ENCODE data around the gene STRIP1. TPM values are rescaled to one million over a fixed set of nuclear protein-coding genes. Genes with fewer than 3 reads are reported as not detected.

STRIP1 gene
- total and polyA plus RNA-seq, 10 of the 15 experiments (the other 5 are each of a cell fraction or from before 2014, with no cell fraction given) = 6.3 to 26.6 (median 18.0) TPM

GRCh38 chr1:110011527-110012041 is 22.8 kb upstream of the STRIP1 start:
- no peaks in the 10 kb centered on the region for H3K27me3 ChIP-seq (replicated peaks in 1 of 2; ENCODE audit: control insufficient read depth in 2 of 2, insufficient read depth in 2 of 2, low read length in 1 of 2)
- WGBS (ENCODE audit: insufficient coverage, insufficient replicate concordance, low lambda C conversion rate, missing lambda C conversion rate) = 3% methylated on average over 2 of the region's 2 CpGs
- H3K79me2 ChIP-seq (ENCODE audit: control insufficient read depth, insufficient read depth, low read length) = no peaks in the 10 kb centered on the region; the same call in 1 of the 2 replicates
- ATAC-seq = peak; percentile 99
- H2AFZ ChIP-seq (ENCODE audit: control insufficient read depth, low read depth, low read length) = peak overlapping the region; percentile 38
- SMC1A ChIA-PET (ENCODE audit: uncharacterized antibody, unreplicated experiment) = interaction anchor here (0.8 to 5.7 kb wide), 14 partner anchors 10 to 465 kb away, joined by 3 to 113 read pairs (median 4); partner anchors contain the start of gene AHCYL1
- POLR2A ChIA-PET = interaction anchor here (0.6 to 2.7 kb wide), 7 partner anchors 9 to 491 kb away, joined by 3 to 28 read pairs (median 4); partner anchors contain the start of gene AHCYL1
- BruUV-seq (replicated peaks) = TSS peak; percentile 45
- peaks cover 4 to 27% of the 10 kb centered on the region in 2 experiments; a peak in 3 of 4 replicates for H3K36me3 ChIP-seq (ENCODE audit: control insufficient read depth in 2 of 2, insufficient read depth in 2 of 2, low read length in 1 of 2)
- DNase-seq (ENCODE audit: low read depth, low spot score) = peak; percentile 84
- in situ Hi-C loops (cut with MboI) = no loop called here
- peak overlapping the region; percentile 3; the same call in 1 of the 2 replicates for H3K9ac ChIP-seq (ENCODE audit: control insufficient read depth, insufficient read depth, low read length)
- peak overlapping the region; percentile 86 for H3K4me2 ChIP-seq (ENCODE audit: control insufficient read depth, insufficient read depth)
- CTCF ChIA-PET = interaction anchor here (0.7 to 9.5 kb wide), 29 partner anchors 9 to 466 kb away, joined by 3 to 200 read pairs (median 5); partner anchors contain the start of genes AHCYL1, AMPD2, GNAT2 and STRIP1
- H3K4me1 ChIP-seq (ENCODE audit: control insufficient read depth, insufficient read depth, low read length) = peaks cover 27% of the 10 kb centered on the region
- no peaks in the 10 kb centered on the region for H3K9me3 ChIP-seq (replicated peaks; ENCODE audit: control insufficient read depth, insufficient read depth, low read length)
- H3K27ac ChIP-seq (ENCODE audit: control insufficient read depth, insufficient read depth) = peak overlapping the region; percentile 34
- peak; percentile 97 for FAIRE-seq
- H4K20me1 ChIP-seq (ENCODE audit: control insufficient read depth, insufficient read depth) = no peaks in the 10 kb centered on the region
- RAD21 ChIA-PET (ENCODE audit: unreplicated experiment) = interaction anchor here (0.8 to 3.9 kb wide), 8 partner anchors 14 to 465 kb away, joined by 3 to 94 read pairs (median 8); partner anchors contain the start of genes AHCYL1, GNAI3 and STRIP1
- intact Hi-C loops (cut with micrococcal nuclease; ENCODE audit: unreplicated experiment) = loop anchor here (1.0 kb wide), 3 partner anchors 23 to 234 kb away; partner anchors contain the start of genes AHCYL1 and STRIP1
- no peak overlapping the region for H3K4me3 ChIP-seq
- TF ChIP-seq EZH2 (IDR thresholded peaks at IDR 0.05; ENCODE audit: borderline replicate concordance, control insufficient read depth, low read depth, low read length) (no peak), WRNIP1 (IDR thresholded peaks at IDR 0.05; ENCODE audit: borderline replicate concordance, low read depth, low read length) (no peak), MEF2A (IDR thresholded peaks at IDR 0.05; ENCODE audit: insufficient read depth, low read depth, low read length) (no peak), HSF1 (IDR thresholded peaks at IDR 0.05; ENCODE audit: low read depth, low read length) (no peak), ZNF592 (IDR thresholded peaks at IDR 0.05) (no peak), STAT1 (conservative IDR thresholded peaks at IDR 0.05) (peak; percentile 64; the same call in 1 of the 2 replicates), MAX (IDR thresholded peaks at IDR 0.05; ENCODE audit: low read depth, low read length) (no peak), SMC3 (IDR thresholded peaks at IDR 0.05; ENCODE audit: borderline replicate concordance, low read length) (peak; percentile 72; the same call in 1 of the 2 replicates), NFYB (IDR thresholded peaks at IDR 0.05; ENCODE audit: insufficient read depth, low read depth, low read length) (no peak), CREB1 (IDR thresholded peaks at IDR 0.05; ENCODE audit: low read depth) (0 out of 2 replicates have a peak, but pooled peaks have one; percentile 14), PAX5 (IDR thresholded peaks at IDR 0.05; ENCODE audit: borderline replicate concordance, low read depth, low read length) (no peak), MEF2B (IDR thresholded peaks at IDR 0.05; ENCODE audit: partially characterized antibody, poor library complexity, severe bottlenecking) (no peak), RELA (IDR thresholded peaks at IDR 0.05; ENCODE audit: borderline replicate concordance, partially characterized antibody) (no peak), PAX8 (IDR thresholded peaks at IDR 0.05) (no peak), TAF1 (IDR thresholded peaks at IDR 0.05; ENCODE audit: borderline replicate concordance, low read depth, low read length) (no peak), YY1 (IDR thresholded peaks at IDR 0.05; ENCODE audit: low read depth, low read length) (peak; percentile 66; the same call in 1 of the 2 replicates), NBN (IDR thresholded peaks at IDR 0.05) (0 out of 2 replicates have a peak, but pooled peaks have one; percentile 38), ATF7 (IDR thresholded peaks at IDR 0.05; ENCODE audit: low read depth) (no peak)
